SH-SY5Y (cell line): ENCODE measurements around the gene SART3.

Experiments
- GATA2 ChIP-seq: IDR thresholded peaks from 2 replicates; pipeline ENCODE4 v1.6.1; 2011; ENCODE audit warnings: mild to moderate bottlenecking, low read depth, low read length
- GATA3 ChIP-seq: IDR thresholded peaks from 2 replicates; pipeline ENCODE4 v1.6.1; 2011; ENCODE audit warnings: low read depth, mild to moderate bottlenecking, low read length, moderate library complexity

GRCh38 chr12:108570743-108571608 lies 10.0 kb upstream of the SART3 start:
- no peak for TF ChIP-seq GATA2
- TF ChIP-seq GATA3, result no peak
